Non-pigmented ciliary epithelial cell (primary cell): ENCODE results near the gene VIPR2.

Experiments
- DNase-seq: peaks from one replicate; pipeline ENCODE4 v3.0.0-alpha.2; 2010; ENCODE audit warnings: low read depth

Gene VIPR2

DNA sequence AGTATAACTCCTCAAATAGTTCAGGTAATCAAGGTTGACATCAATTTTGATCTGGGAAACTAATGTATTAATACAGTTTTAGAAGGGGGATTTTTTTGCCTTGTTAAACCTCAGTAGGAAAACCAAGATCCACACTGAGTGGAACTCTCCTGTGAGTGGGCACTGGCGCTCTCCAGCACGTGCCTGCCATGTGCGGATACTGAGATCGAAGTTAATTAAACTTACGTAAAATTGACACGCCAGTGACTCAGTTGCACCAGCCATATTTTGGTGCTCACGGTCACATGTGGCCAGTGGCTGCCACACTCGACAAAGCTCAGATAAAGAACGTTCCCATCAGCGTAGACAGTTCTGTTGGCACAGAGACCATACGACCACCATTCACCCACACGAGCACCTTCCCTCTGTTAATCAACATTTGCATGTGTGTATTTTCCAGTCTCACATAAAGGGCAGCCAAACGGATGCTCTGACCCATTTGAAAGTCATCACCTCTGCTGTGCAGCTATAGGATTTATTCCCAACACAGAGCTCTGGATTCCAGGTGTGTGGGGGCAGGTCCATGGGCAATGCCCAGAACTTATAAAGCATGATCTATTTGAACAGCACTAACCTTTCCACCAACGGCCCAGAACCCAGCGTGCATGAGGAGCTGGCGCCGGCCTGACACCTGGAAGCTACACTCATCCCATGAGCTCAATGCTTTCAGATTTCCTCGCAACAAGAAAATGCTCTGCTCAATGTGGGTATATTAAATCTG, 77.7 kb downstream of the VIPR2 start:
- DNase-seq = no peak

DNA sequence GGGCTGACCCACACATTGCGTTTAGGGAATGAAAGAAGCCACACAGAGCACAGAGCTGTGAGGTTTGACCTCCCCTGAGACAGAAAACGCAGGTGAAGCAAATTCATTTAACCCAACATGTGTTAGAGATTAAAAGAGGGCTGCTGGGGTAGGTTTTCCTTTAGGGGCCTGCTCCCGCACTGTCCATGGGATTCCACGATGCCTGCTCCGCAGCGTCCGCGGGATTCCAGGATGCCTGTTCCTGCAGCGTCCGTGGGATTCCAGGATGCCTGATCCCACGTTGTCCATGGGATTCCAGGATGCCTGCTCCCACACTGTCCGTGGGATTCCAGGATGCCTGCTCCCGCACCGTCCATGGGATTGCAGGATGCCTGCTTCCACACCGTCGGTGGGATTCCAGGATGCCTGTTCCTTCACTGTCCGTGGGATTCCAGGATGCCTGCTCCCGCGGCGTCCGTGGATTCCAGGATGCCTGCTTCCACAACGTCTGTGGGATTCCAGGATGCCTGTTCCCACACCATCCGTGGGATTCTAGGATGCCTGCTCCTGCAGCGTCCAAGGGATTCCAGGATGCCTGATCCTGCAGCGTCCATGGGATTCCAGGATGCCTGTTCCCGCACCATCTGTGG, 78.7 kb downstream of the VIPR2 start:
- no peak for DNase-seq

DNA sequence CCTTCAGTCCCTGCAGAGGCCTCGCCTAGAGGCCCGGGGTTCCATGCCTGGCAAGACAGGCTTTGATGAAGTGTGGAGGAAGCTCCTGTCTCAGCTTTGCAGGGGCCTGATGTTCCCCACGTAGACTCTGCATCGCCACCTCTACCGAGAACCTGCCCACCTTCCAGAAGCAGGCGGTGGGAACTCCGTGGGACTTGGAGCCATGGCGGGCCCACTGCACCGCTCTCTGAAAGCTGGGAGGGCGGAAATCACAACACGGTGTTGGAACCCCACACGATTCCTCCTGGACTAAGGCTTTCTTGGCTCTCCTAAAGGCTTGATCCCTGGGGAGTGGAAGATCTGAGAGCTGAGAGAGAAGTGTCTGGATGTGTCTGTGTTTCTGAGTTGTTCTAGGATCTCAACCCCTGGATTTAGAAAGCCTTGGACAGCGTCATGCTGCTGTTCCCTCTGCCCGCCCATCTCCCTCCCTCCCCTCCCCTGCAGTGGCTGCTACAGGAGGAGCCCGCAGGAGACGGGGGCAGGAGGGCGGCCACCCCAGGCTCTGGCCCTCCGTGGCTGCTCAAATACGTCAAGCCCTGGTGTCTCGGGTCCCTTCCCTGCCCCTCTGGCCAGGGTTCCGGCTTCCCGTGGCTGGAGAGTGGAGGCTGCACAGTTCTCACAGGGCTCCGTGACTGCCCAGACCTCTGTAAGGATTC, 79.7 kb downstream of the VIPR2 start:
- no peak for DNase-seq

DNA sequence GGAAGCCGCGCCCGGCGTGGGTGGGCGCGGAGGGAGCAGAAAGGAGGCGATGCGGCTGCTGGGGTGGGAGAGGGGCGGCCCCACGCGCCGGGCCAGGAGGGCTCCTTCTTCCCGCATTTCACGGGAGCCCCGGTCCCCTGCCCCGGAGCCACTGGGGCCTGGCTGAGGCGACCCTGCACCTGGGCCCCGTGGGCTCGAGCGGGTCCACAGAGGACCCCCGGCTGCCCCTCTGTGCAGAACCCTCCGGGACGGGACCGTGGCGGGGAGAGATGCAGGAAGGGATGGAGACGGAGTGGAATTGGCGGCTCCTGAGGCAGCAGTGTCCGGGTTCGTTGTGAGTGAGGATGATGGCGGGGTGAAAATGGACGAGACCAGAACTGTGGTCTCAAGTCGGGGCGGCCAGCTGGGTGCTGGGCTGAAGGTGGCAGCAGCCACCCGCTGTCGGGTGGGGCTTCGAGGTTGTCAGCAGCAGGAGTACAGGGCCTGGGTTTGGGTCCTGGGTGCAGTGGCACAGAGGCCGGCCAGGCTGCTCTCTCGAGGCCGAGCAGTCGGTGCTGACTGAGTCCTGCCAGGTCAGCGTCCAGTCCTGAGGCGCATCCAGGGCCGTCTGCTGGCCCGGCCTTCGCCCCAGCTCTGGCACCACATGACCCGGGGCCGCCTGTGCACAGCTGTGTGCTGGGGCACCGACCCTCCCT, 80.4 kb downstream of the VIPR2 start:
- DNase-seq = no peak

DNA sequence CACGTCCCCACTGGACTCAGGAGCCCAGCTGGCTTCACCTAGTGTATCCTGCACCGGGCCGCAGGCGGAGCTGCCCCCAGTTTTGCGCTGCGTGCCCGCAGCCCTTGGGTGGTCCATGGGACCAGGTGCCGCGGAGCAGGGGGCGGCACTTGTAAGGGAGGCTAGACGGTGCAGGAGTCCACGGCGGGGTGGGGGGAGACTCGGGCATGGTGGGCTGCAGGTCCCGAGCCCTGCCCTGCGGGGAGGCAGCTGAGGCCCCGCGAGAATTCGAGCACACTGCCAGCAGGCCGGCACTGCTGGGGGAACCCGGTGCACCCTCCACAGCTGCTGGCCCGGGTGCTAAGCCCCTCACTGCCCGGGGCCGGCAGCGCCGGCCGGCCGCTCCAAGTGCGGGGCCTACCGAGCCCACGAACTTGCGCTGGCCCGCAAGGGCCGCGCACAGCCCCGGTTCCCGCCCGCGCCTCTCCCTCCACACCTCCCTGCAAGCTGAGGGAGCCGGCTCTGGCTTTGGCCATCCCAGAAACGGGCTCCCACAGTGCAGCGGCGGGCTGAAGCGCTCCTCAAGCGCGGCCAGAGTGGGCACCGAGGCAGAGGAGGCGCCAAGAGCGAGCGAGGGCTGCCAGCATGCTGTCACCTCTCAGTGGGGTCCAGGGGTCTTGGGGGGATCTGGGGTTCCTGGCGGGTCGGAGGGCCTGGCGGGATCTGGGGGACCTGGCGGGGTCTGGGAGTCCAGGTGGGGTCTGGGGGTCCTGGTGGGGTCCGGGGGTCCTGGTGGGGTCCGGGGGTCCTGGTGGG, 81.4 kb downstream of the VIPR2 start:
- DNase-seq = no peak

DNA sequence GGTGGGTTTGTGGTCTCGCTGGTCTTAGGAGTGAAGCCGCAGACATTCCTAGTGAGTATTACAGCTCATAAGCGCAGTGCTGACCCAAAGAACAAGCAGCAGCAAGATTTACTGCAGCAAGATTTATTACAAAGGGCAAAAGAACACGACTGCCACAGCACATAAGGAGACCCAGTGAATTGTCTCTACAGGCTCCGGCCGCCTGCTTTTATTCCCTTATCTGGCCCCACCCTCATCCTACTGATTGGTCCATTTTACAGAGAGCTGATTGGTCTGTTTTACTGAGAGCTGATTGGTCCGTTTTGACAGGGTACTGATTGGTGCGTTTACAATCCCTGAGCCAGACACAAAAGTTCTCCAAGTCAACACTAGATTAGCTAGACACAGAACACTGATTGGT, 82.1 kb downstream of the VIPR2 start:
- DNase-seq = no peak

DNA sequence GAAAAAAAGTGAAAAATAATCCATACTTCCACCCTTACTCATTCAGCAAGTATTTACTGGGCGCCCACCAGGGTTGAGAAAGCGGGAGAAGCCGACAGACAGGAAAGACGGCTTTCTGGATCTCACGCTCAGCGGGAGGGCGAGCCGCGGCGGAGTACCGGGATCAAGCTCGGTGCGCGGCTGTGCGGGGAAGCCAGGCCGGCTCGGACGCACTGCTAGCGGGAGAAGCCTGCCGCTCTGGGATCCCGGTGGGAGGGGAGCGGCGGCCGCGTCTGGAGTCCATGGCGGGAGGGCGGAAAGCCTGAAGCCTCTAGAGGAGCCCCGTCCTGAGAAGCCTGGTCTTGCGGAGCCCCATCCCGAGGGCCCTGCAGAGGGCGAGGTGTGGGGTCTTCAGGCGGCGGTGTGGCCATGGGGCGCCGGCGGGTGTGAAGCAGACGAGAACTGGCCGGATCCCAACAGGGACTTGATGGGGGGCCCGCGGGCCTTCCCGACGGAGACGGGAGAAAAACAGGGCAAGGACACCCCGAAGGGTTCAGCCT, 82.9 kb downstream of the VIPR2 start:
- DNase-seq = no peak

DNA sequence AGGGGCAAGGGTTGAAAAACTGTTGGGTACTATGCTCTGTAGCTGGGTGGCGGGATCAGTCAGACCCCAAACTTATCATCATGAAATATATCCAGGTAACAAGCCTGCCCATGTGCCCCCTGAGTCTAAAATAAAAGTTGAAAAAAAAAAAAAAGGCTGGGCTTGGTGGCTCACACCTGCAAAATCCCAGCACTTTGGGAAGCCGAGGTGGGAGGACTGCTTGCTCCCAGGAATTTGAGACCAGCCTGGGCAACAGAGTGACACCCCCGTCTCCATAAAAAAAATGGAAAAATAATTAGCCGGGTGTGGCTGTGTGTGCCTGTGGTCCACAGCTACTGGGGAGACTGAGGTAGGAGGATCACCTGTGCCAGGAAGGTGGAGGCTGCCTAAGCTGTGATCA, 83.5 kb downstream of the VIPR2 start:
- no peak for DNase-seq

DNA sequence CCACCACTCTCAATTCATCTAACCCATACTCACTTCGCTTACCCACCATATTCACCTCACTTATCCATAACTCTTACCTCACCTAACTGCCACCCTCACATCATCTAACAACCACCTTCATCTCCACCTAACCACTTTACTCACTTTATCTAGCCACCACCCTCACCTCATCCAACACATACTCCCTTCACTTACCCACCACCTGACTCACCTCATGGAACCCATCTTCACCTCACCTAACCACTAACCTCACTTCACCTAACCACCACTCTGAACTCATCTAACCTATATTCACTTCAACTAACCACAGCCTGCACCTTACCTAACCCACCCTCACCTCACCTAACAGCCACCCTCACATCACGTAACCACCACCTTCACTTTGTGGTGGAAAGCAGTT, 84.2 kb downstream of the VIPR2 start:
- DNase-seq = no peak

DNA sequence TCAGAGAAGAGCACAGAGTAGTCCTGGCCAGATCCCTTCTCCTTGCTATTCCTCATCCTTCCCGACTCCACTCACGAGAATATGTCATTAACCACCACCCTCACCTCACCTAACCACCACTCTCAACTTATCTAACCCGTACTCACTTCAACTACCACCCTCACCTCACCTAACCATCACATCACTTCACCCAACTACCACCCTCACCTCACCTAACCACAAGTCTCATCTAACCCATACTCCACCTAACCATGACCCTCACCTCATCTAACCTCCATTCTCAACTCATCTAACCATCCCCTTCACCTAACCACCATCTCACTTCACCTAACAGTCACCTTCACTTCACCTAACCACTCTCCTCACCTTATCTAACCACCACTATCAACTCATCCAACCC, 85.0 kb downstream of the VIPR2 start:
- no peak for DNase-seq

DNA sequence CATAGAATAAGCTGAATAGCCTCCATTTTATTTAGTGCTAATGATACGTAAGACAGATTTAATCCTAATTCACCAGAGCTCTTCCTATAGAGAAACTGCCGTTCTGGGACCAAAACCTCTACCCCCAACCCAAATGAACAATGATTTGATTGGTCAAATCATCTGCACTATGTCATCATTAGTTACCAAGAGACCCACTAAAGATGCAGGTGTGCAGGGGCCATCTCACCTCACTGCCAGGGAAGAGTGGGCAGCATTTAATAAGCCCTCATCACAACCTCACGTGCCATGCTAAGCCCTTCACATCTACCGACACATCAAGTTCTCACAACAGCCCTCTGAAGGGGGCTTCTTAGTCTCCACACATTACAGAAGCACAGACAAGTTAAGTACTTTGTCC, 87.0 kb downstream of the VIPR2 start:
- DNase-seq = no peak

DNA sequence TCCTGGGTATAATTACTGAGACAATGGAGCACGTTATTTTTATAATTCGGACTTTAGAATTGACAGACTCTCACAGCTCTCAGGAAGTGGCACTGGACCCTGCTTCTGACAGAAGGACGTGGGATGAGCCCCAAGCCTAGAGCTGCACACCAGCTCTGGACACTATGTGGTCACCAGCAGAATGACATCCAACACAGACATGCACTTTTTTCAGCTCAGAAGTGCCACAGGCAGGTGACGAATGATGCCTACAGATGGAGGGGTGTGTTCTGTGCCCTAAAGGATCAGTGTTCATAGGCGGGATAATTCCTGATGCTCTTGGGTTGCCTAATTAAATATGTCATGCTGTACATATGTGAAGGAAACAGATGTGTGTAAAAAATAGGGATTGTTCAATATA, 87.9 kb downstream of the VIPR2 start:
- no peak for DNase-seq

DNA sequence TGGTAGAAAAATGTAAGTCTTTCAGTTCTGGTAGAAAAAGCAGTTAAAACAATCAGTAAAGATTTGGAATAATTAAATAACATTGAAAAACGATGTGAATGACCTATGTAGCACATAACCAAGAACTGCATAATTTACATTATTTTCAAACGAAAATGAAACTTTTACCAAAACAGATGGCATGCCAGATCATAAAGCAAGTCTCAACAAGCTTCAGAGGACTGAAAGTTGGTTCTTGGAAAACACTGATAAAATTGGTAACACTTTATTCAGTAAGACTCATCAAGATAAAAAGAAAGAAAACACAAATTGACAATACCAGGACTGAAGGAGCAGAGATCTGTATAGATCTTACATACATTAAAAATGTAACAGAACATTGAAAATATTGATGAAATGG, 92.8 kb downstream of the VIPR2 start:
- no peak for DNase-seq

DNA sequence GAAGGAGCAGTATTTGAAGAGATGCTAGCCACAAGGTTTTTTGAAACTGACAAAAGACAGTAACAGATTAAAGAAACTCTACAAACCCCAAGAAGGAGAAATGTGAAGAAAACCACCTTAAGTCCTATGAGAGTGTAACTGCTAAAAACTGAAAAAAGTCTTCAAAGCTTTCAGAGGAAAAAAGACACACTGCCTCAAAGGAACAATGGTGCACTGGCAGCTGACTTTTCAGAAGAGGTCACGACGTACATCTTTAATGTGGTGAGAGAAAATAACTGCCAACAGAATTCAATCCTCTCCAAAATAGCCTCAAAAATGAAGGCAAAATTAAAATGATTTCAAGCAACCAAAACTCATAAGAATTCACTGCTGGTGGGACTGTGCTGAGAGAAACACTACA, 94.0 kb downstream of the VIPR2 start:
- DNase-seq = no peak

DNA sequence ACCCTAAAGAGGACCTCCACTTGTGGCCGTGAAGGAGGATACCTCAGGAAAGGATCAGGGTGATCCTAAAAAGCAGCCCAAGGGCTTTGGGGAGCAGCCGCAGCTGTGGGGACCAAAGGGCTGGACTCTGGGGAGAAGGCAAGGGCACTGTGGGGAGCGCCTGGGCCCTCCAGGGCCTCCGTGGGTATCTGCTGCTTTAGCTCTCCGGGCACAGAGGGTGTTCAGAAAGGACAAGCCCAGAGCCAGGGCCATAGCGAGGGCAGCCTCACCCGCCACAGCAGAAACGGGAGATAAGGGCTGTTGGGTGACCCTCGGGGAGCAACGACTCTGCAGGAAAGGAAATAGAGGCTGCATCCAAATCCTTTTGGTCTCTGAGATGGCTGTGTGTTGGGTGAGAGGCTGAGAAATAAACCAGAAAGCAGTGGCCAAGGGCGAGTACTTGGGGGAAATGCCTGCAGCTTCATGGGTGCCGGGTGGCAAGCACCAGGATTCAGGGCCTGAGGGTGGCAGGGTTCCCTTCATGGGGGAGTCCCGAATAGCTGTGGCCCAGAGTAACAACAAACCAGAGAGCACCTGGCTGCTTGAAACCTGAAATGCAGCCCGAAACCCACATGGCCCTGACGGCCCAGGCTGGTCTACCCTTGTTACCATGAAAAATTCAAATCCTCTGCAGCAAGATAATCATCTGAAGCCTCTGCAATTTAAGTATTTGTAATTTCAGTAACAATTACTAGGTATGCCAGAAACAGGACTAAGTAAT, 95.2 kb downstream of the VIPR2 start:
- no peak for DNase-seq

DNA sequence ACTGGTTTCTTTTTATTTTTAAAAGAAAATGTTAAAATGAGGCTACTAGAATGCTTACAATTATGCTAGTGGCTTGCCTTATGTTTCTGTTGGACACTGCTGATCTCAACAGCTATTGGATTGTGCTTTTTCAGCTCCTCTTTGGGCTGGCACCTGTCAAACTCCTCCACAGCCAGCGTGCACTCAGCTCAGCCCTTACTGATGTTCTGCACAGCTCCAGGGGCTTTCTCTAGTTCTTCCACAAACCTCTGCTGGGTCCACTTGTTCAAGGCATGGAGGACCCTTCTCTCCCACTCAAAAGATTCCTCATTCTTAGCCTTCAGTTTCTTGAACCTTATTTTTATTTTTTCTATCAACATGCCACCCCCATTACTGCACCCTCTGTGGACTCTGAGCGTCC, 96.0 kb downstream of the VIPR2 start:
- no peak for DNase-seq

DNA sequence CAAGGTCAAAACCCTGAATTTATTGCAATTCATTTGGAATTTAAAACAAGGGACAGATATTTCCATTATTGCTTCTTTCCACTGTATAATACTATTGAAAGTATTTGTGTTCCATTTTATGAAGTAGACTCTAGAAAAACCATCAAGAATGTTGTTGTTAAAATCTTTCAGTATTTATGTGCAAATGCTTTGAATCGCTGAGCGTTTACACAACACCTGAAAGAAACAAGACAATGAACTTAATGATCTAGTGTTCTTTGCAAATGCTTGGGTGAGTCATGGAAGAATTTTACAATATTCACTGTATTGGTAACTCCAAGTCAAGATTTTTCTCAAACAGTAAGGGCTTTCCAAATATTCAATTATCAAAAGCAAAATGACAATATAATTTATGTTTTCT, 97.1 kb downstream of the VIPR2 start:
- no peak for DNase-seq

DNA sequence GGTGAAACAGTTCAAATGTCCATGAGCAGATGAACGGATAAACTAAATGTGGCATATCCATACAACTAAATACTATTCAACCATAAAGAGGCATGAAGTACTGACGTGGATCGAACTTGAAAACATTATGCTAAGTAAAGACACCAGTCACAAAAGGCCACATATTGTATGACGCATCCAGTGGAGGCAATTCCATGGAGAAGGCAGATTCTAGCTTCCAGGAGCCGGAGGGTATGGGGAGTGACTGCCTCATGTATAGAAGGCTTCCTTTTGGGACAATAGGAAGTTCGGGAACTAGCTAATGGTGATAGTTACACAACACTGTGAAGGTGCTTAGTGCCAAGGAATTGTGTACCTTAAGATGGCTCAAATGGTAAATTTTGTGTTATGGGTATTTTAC, 98.4 kb downstream of the VIPR2 start:
- no peak for DNase-seq

DNA sequence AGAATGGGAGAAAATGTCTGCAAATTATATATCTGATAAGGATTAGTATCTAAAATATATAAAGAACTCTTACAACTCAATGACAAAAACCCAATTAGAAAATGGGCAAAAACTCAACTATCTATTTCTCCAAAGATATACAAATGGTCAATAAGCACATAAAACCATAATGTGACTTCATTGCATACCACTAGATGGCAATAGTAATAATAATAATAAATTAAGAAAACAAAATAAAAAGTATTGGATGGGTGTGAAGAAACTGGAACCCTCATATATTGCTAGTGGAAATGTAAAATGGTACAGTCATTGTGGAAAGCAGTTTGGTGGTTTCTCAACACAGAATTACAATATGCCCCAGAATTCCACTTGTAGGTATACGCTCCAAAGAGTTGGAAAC, 98.8 kb downstream of the VIPR2 start:
- DNase-seq = no peak

DNA sequence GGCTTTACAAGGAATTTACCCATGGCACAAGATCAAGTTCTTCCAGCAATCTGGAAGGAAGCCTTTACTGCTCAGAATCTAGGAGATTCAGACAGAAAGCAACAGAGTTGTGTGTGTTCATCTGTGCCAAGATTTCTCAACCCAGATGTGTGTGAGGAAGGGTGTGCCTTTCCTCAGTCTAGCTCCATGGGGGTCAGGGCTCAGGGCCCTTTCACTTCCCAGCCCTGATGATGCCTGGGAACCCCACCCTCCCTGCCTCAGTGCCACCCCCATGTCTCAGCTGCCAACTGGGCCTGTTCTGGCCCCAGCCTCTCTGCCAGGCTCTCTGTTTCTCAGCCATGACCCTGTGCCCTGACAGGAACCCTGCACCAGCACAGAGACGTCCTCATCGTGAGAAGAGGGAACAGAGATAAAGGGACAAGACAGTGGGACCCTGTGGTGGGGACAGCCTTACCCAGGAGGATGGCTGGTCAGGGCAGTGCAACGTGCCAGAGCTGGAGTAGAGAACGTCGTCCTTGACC, 102.0 kb downstream of the VIPR2 start:
- DNase-seq = no peak

DNA sequence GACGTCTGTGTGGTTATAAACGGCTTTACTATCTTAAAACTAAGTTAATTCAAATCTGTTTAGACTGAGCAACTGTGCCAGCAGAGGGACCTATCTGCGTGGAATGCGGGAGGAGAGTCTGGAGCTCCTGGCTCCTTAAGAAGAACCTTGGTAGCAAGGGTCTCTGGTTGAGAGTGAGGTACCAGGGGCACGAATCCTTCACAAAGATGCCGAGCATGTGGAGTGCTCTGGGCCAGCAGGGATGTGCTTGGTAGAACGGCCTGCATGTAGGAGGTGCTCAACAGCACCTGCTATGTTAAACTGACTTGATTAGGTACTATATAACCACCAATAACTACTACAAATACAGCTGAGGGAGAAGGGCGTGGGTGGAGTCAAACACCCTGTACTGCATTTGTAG, 102.6 kb downstream of the VIPR2 start:
- DNase-seq = no peak
